ENCODE results near the gene CD300H.

Gene CD300H

GRCh38 chr17:74554909-74555308, 12.4 kb downstream of the CD300H start:
- no peak for TF ChIP-seq CTCF (IDR thresholded peaks at IDR 0.05; ENCODE audit: low read depth, low read length, missing control alignments)
- no peak overlapping the region for H3K4me3 ChIP-seq (replicated peaks; ENCODE audit: low read depth, low read length)
- no peak for DNase-seq (ENCODE audit: extremely low read depth, low read depth)

- no peak for TF ChIP-seq CTCF (IDR thresholded peaks at IDR 0.05; ENCODE audit: low read depth, low read length, missing control alignments)
- no peak overlapping the region for H3K4me3 ChIP-seq (replicated peaks; ENCODE audit: low read depth, low read length)
- no peak for DNase-seq (ENCODE audit: extremely low read depth, low read depth)
These were observed 15.3 kb downstream of the CD300H start for GRCh38 chr17:74552037-74552436.

- no peak for DNase-seq (ENCODE audit: extremely low read depth, low read depth)
- no peak for TF ChIP-seq CTCF (IDR thresholded peaks at IDR 0.05; ENCODE audit: low read depth, low read length, missing control alignments)
- H3K4me3 ChIP-seq (replicated peaks; ENCODE audit: low read depth, low read length): no peak overlapping the region
These were observed 16.7 kb downstream of the CD300H start for GRCh38 chr17:74550602-74551001.

- DNase-seq (ENCODE audit: extremely low read depth, low read depth): no peak
- no peak for TF ChIP-seq CTCF (IDR thresholded peaks at IDR 0.05; ENCODE audit: low read depth, low read length, missing control alignments)
- H3K4me3 ChIP-seq (replicated peaks; ENCODE audit: low read depth, low read length): no peak overlapping the region
These were observed 18.0 kb downstream of the CD300H start for GRCh38 chr17:74549343-74549742.

GRCh38 chr17:74547736-74548135, 19.6 kb downstream of the CD300H start:
- TF ChIP-seq CTCF (IDR thresholded peaks at IDR 0.05; ENCODE audit: low read depth, low read length, missing control alignments): no peak
- DNase-seq (ENCODE audit: extremely low read depth, low read depth): no peak

GRCh38 chr17:74547264-74547663, 20.0 kb downstream of the CD300H start:
- no peak for DNase-seq (ENCODE audit: extremely low read depth, low read depth)
- no peak for TF ChIP-seq CTCF (IDR thresholded peaks at IDR 0.05; ENCODE audit: low read depth, low read length, missing control alignments)
- H3K4me3 ChIP-seq (replicated peaks; ENCODE audit: low read depth, low read length): no peak overlapping the region

More at GRCh38 chr17:74547736-74548135, 19.6 kb downstream of the CD300H start:
- no peak overlapping the region for H3K4me3 ChIP-seq (replicated peaks; ENCODE audit: low read depth, low read length)

GRCh38 chr17:74546586-74546985, 20.7 kb downstream of the CD300H start:
- no peak for DNase-seq (ENCODE audit: extremely low read depth, low read depth)
- TF ChIP-seq CTCF (IDR thresholded peaks at IDR 0.05; ENCODE audit: low read depth, low read length, missing control alignments): no peak

More at GRCh38 chr17:74546586-74546985, 20.7 kb downstream of the CD300H start:
- no peak overlapping the region for H3K4me3 ChIP-seq (replicated peaks; ENCODE audit: low read depth, low read length)

All from HFF-Myc (cell line).